IMR-90 (cell line): ENCODE data around the gene SVIP. TPM values are rescaled to one million over a fixed set of nuclear protein-coding genes. Genes with fewer than 3 reads are reported as not detected.

Source experiments
- ATAC-seq: fragments of 200-7000 bp; cut with Tn5 transposase; 2 replicates; pipeline ENCODE4 v1.9.1; 2020; ENCODE audit warnings: low read depth, mild to moderate bottlenecking, moderate library complexity
- BruUV-seq: library from RNA; stranded (reverse); fragments of 400-500 nt; replicated peaks from 2 replicates; lab custom pipeline; 2021; lab: Mats Ljungman, UMichigan
- CTCF ChIA-PET: fragments of 300-600 bp; formaldehyde crosslinking; extraction: SDS; loops from one replicate; lab custom pipeline; 2021; ENCODE audit warnings: antibody characterized with exemption; lab: Yijun Ruan, JAX
- POLR2A ChIA-PET: fragments of 300-600 bp; sonication (Branson Sonifier 250); formaldehyde crosslinking; loops from one replicate; lab custom pipeline; 2022; ENCODE audit warnings: antibody characterized with exemption; ENCODE audit not compliant: unreplicated experiment; lab: Charles Lee
- DNase-seq: peaks from one replicate; pipeline ENCODE4 v3.0.0; 2013
- H2AFZ ChIP-seq: replicated peaks from 2 replicates; pipeline ENCODE3; 2013; ENCODE audit warnings: low read length, mild to moderate bottlenecking; ENCODE audit not compliant: poor library complexity
- H2AK5ac ChIP-seq: 2 replicates; pipeline ENCODE4 v1.6.1; 2013; ENCODE audit warnings: low read depth, low read length, inconsistent platforms
- H2AK9ac ChIP-seq: replicated peaks from 2 replicates; pipeline ENCODE3; 2013; ENCODE audit warnings: mild to moderate bottlenecking, low read depth, low read length, moderate library complexity; ENCODE audit not compliant: poor library complexity
- H2BK120ac ChIP-seq: 2 replicates; pipeline ENCODE4 v1.6.1; 2013; ENCODE audit warnings: low read depth, low read length, inconsistent platforms
- H2BK15ac ChIP-seq: 3 replicates; pipeline ENCODE4 v1.6.1; 2013; ENCODE audit warnings: low read depth, low read length, inconsistent platforms
- H2BK20ac ChIP-seq: 2 replicates; pipeline ENCODE4 v1.6.1; 2013; ENCODE audit warnings: low read depth, mild to moderate bottlenecking, inconsistent platforms, low read length, moderate library complexity
- H2BK5ac ChIP-seq: 2 replicates; pipeline ENCODE4 v1.6.1; 2013; ENCODE audit warnings: mild to moderate bottlenecking, low read depth, low read length, inconsistent platforms; ENCODE audit not compliant: poor library complexity, severe bottlenecking
- H3K14ac ChIP-seq: replicated peaks from 2 replicates; pipeline ENCODE4 v1.6.1; 2013; ENCODE audit warnings: low read depth, low read length, inconsistent platforms
- H3K18ac ChIP-seq: 2 replicates; pipeline ENCODE4 v1.6.1; 2013; ENCODE audit warnings: low read depth, low read length, control low read depth
- H3K23ac ChIP-seq: 2 replicates; pipeline ENCODE4 v1.6.1; 2013; ENCODE audit warnings: low read depth, low read length, inconsistent platforms
- H3K27ac ChIP-seq: 2 replicates; pipeline ENCODE4 v1.5.1; 2013; ENCODE audit warnings: mild to moderate bottlenecking, control low read depth, low read length; ENCODE audit not compliant: insufficient read depth
- H3K27me3 ChIP-seq: 2 replicates; pipeline ENCODE4 v1.6.1; 2013; ENCODE audit warnings: low read length; ENCODE audit not compliant: control insufficient read depth, insufficient read depth
- H3K36me3 ChIP-seq: 2 replicates; pipeline ENCODE4 v1.6.1; 2013; ENCODE audit warnings: low read length, mixed read lengths; ENCODE audit not compliant: control insufficient read depth, insufficient read depth
- H3K4ac ChIP-seq: 2 replicates; pipeline ENCODE4 v1.6.1; 2013; ENCODE audit warnings: low read depth, low read length, inconsistent platforms
- H3K4me1 ChIP-seq: 2 replicates; pipeline ENCODE4 v1.6.1; 2013; ENCODE audit warnings: low read length, mixed read lengths; ENCODE audit not compliant: control insufficient read depth, insufficient read depth
- H3K4me2 ChIP-seq: 2 replicates; pipeline ENCODE4 v1.6.1; 2013; ENCODE audit warnings: low read depth, mild to moderate bottlenecking, control low read depth, low read length, moderate library complexity
- H3K4me3 ChIP-seq: 2 replicates; pipeline ENCODE4 v1.5.1; 2013; ENCODE audit warnings: low read depth, mild to moderate bottlenecking, control low read depth, low read length, moderate library complexity; ENCODE audit not compliant: insufficient read depth
- H3K56ac ChIP-seq: 2 replicates; pipeline ENCODE4 v1.6.1; 2013; ENCODE audit warnings: low read length, inconsistent platforms; ENCODE audit not compliant: insufficient read depth; ENCODE audit errors: extremely low read depth
- H3K79me1 ChIP-seq, 2 experiments: 2 replicates each; pipeline ENCODE4 v1.6.1; 2013; ENCODE audit warnings: low read length in 2 of 2, inconsistent platforms in 1 of 2, low read depth in 1 of 2
- H3K9ac ChIP-seq: 2 replicates; pipeline ENCODE4 v1.6.1; 2013; ENCODE audit warnings: low read depth, low read length, control low read depth
- H3K9me1 ChIP-seq: 2 replicates; pipeline ENCODE4 v1.6.1; 2013; ENCODE audit warnings: low read length, inconsistent platforms; ENCODE audit not compliant: insufficient read depth
- H3K9me3 ChIP-seq: 2 replicates; pipeline ENCODE4 v1.6.1; 2013; ENCODE audit warnings: low read length; ENCODE audit not compliant: control insufficient read depth, insufficient read depth
- H4K20me1 ChIP-seq: 2 replicates; pipeline ENCODE4 v1.6.1; 2013; ENCODE audit warnings: low read length, inconsistent platforms; ENCODE audit not compliant: insufficient read depth
- H4K5ac ChIP-seq: 2 replicates; pipeline ENCODE4 v1.6.1; 2013; ENCODE audit warnings: mild to moderate bottlenecking, low read depth, low read length, control low read depth
- H4K8ac ChIP-seq, 2 experiments: 2 replicates each; pipeline ENCODE4 v1.6.1; 2013; ENCODE audit warnings: low read depth in 2 of 2, low read length in 2 of 2, control low read depth in 1 of 2, inconsistent platforms in 1 of 2
- H4K91ac ChIP-seq: 2 replicates; pipeline ENCODE4 v1.6.1; 2013; ENCODE audit warnings: low read depth, low read length, inconsistent platforms; ENCODE audit not compliant: insufficient read depth
- CHD1 ChIP-seq: IDR thresholded peaks from 2 replicates; pipeline ENCODE4 v1.6.1; 2012; ENCODE audit warnings: low read depth, low read length, improper control_type of control experiment
- FOS ChIP-seq: fragments of 150-350 bp; IDR thresholded peaks from 2 replicates; pipeline ENCODE4 v1.6.1; 2016; ENCODE audit warnings: low read depth, low read length
- MAFK ChIP-seq: IDR thresholded peaks from 2 replicates; pipeline ENCODE4 v1.6.1; 2012; ENCODE audit warnings: low read depth, low read length, improper control_type of control experiment
- MAZ ChIP-seq: IDR thresholded peaks from 2 replicates; pipeline ENCODE4 v1.6.1; 2012; ENCODE audit warnings: low read depth, mild to moderate bottlenecking, low read length, improper control_type of control experiment, moderate library complexity, borderline replicate concordance
- MXI1 ChIP-seq: IDR thresholded peaks from 2 replicates; pipeline ENCODE4 v1.6.1; 2012; ENCODE audit warnings: low read depth, mild to moderate bottlenecking, low read length, moderate library complexity, borderline replicate concordance
- NFE2L2 ChIP-seq: fragments of 150-350 bp; IDR thresholded peaks from 2 replicates; pipeline ENCODE4 v1.6.1; 2016; ENCODE audit warnings: low read depth, mild to moderate bottlenecking, low read length
- POLR2A ChIP-seq: IDR thresholded peaks from 2 replicates; pipeline ENCODE4 v1.6.1; 2012; ENCODE audit warnings: mild to moderate bottlenecking, low read depth, low read length
- RFX5 ChIP-seq: IDR thresholded peaks from 2 replicates; pipeline ENCODE4 v1.8.0; 2012; ENCODE audit warnings: low read depth, mild to moderate bottlenecking, low read length, moderate library complexity
- SMC3 ChIP-seq: fragments of 150-350 bp; IDR thresholded peaks from 2 replicates; pipeline ENCODE4 v1.6.1; 2016; ENCODE audit warnings: low read depth, mild to moderate bottlenecking, antibody characterized with exemption, low read length, moderate library complexity
- WGBS, 2 experiments: methylation state at CpG; one replicate each; pipeline versions ENCODE4 v1.1.5 to v1.1.7; 2013; ENCODE audit warnings: missing lambda C conversion rate in 2 of 2; ENCODE audit not compliant: insufficient read length in 1 of 2; ENCODE audit errors: extremely low coverage in 2 of 2; 5-methylcytosine and 5-hydroxymethylcytosine counted together
- dilution Hi-C: fragments of 300-500 bp; cut with HindIII; formaldehyde crosslinking; loops from one replicate; pipeline ENCODE4 v1.14.3; 2018; ENCODE audit warnings: low sequenced_read_pairs; ENCODE audit not compliant: unreplicated experiment
- in situ Hi-C: fragments of 300-500 bp; cut with MboI; formaldehyde crosslinking; loops from 3 replicates; pipeline ENCODE4 v1.14.3; 2019; ENCODE audit warnings: low sequenced_read_pairs, inconsistent platforms, mixed read lengths
- intact Hi-C: fragments of 100-400 bp; cut with micrococcal nuclease; formaldehyde crosslinking; loops from 2 replicates; pipeline ENCODE4 v1.10.0; 2022
- polyA plus RNA-seq, 3 experiments: library from polyadenylated mRNA; depleted of rRNA; stranded (reverse); fragments of >200 nt; gene quantifications; 2 replicates each; pipeline ENCODE4 v1.2.3, GENCODE V29; 2012; ENCODE audit warnings: low replicate concordance in 1 of 3
- total RNA-seq: library from RNA; depleted of rRNA; stranded (reverse); fragments of >200 nt; gene quantifications from 2 replicates; pipeline ENCODE4 v1.2.3, GENCODE V29; 2012
- TF ChIP-seq, protein P1 (sequence below): fragments of 150-350 bp; IDR thresholded peaks from 2 replicates; pipeline ENCODE4 v1.6.1; 2017; ENCODE audit warnings: mild to moderate bottlenecking, antibody characterized with exemption, low read length, low read depth

Gene SVIP
- total and polyA plus RNA-seq, 2 of the 4 experiments (the other 2 are of a cell fraction), result 2.0 to 6.8 TPM

GRCh38 chr11:22786475-22786874 is 43.1 kb downstream of the SVIP start:
- no CpG with 5 or more reads among the region's 3 CpGs for WGBS, 2 experiments
- H2AK9ac ChIP-seq, result no peak overlapping the region
- H3K27me3 ChIP-seq, result no peaks in the 10 kb centered on the region
- H3K18ac ChIP-seq, result no peak overlapping the region
- POLR2A ChIA-PET, result no interaction called here
- intact Hi-C loops (loop anchor here (2.0 kb wide), 2 partner anchors 116 to 360 kb away; no protein-coding TSS in a partner anchor), in situ Hi-C loops (loop anchor here (10.0 kb wide), 1 partner anchor 452 kb away; the partner anchor contains the start of gene SLC17A6), dilution Hi-C loops (no loop called here)
- H3K14ac ChIP-seq, result no peak overlapping the region
- no peaks in the 10 kb centered on the region for H3K4me1 ChIP-seq
- H2AK5ac ChIP-seq, result no peak overlapping the region
- no peak overlapping the region for H4K5ac ChIP-seq
- H3K36me3 ChIP-seq, result no peaks in the 10 kb centered on the region
- no peak overlapping the region for H2AFZ ChIP-seq
- no peaks in the 10 kb centered on the region for H3K9me1 ChIP-seq
- H3K56ac ChIP-seq, result no peak overlapping the region
- BruUV-seq, result no TSS peak
- no peak overlapping the region for H2BK20ac ChIP-seq
- H3K27ac ChIP-seq, result no peak overlapping the region
- no peak for ATAC-seq
- no peak overlapping the region for H4K91ac ChIP-seq
- no peak overlapping the region for H2BK5ac ChIP-seq
- no peak overlapping the region for H3K4ac ChIP-seq
- TF ChIP-seq, protein P1, sequence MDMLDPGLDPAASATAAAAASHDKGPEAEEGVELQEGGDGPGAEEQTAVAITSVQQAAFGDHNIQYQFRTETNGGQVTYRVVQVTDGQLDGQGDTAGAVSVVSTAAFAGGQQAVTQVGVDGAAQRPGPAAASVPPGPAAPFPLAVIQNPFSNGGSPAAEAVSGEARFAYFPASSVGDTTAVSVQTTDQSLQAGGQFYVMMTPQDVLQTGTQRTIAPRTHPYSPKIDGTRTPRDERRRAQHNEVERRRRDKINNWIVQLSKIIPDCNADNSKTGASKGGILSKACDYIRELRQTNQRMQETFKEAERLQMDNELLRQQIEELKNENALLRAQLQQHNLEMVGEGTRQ, result no peak
- no peak for TF ChIP-seq POLR2A
- TF ChIP-seq CHD1, result no peak
- TF ChIP-seq MXI1, result no peak
- TF ChIP-seq FOS, result no peak
- no peak for TF ChIP-seq SMC3
- TF ChIP-seq RFX5, result no peak
- no peak for TF ChIP-seq MAZ
- TF ChIP-seq MAFK, result no peak
- no peak for TF ChIP-seq NFE2L2
- no peak overlapping the region for H3K4me3 ChIP-seq
- no peak overlapping the region for H3K23ac ChIP-seq
- H3K4me2 ChIP-seq, result no peak overlapping the region
- no peak for DNase-seq
- no peak overlapping the region for H4K8ac ChIP-seq
- no peaks in the 10 kb centered on the region for H3K79me1 ChIP-seq
- H3K9ac ChIP-seq, result no peak overlapping the region
- H4K20me1 ChIP-seq, result no peaks in the 10 kb centered on the region
- H2BK120ac ChIP-seq, result no peak overlapping the region
- CTCF ChIA-PET, result interaction anchor here (0.9 to 2.0 kb wide), 3 partner anchors 12 to 451 kb away, joined by 3 to 9 read pairs (median 7); no protein-coding TSS in a partner anchor
- H3K9me3 ChIP-seq, result no peaks in the 10 kb centered on the region
- no peak overlapping the region for H2BK15ac ChIP-seq
